Rectal smooth muscle tissue (tissue), 1 donor: Measurements from ENCODE around the gene MTRR.

ENCODE experiments used
- H3K27ac ChIP-seq: one replicate; pipeline ENCODE4 v1.7.0; 2013; ENCODE audit warnings: low read depth, low read length, inconsistent platforms
- H3K27me3 ChIP-seq: one replicate; pipeline ENCODE4 v1.7.0; 2013; ENCODE audit warnings: low read length; ENCODE audit not compliant: control insufficient read depth, insufficient read depth
- H3K36me3 ChIP-seq: one replicate; pipeline ENCODE4 v1.7.0; 2013; ENCODE audit warnings: low read length; ENCODE audit not compliant: control insufficient read depth, insufficient read depth
- H3K4me1 ChIP-seq: one replicate; pipeline ENCODE4 v1.7.0; 2013; ENCODE audit warnings: low read length; ENCODE audit not compliant: control insufficient read depth, insufficient read depth
- H3K4me3 ChIP-seq: one replicate; pipeline ENCODE4 v1.7.0; 2013; ENCODE audit warnings: low read length
- H3K9ac ChIP-seq: one replicate; pipeline ENCODE4 v1.7.0; 2013; ENCODE audit warnings: low read length

The MTRR gene

DNA sequence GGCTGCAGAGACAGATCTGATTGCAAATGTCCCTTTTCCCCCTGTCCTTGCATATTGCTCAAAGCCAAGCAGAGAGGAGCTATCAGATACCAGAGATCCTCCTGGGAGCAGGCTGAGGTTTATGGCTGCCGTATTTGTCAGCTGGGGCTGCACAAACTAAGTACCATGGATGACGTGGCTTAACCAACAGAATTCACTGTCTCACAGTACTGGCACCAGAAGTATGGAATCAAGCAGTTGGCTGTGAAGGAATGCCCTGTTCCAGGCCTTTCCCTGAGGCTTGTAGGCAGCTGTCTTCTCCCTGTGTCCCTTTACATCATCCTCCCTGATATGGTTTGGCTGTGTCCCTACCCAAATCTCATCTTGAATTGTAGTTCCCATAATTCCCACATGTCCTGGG is 20.7 kb upstream of the MTRR start:
- Histone ChIP-seq H3K4me1 (no peaks in the 10 kb centered on the region), H3K9ac (no peak overlapping the region), H3K27ac (no peak overlapping the region), H3K36me3 (no peaks in the 10 kb centered on the region), H3K27me3 (peaks cover 13% of the 10 kb centered on the region), H3K4me3 (no peak overlapping the region)

DNA sequence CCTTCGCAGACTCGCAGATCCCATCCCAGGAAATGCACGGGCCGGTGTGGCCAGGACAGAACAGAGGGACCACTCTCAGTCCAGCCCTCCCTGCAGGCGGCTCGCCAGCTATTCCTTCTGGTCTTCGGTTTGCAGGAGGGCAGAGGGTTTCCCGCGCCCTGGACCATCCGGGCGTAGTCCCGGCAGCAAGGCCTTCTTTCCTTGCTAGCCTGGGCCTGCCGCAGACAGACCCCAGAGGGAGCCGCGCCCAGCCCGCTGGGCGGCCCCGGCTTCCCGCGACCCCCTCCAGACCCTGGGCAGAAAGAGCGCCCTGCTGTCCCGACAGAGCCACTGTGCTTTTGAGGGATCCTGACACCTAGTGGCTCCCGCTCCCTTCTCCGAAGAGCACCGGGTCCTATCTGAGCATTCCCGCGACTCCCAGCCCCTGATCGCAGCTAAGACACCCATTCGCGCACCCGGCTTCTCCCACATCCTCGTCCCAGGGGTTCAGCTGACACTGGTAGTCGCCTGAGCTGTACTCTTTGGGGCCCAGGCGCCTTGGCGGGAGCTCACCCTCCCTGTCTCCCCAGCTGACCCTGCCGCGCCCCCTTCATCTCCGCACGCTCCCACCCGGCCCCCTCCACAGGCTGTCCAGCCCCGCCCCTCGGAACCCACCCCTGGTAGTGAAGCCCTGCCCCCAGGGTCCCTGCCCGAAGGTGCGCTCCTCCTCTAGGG is 19.1 kb upstream of the MTRR start:
- Histone ChIP-seq H3K27me3 (peaks cover 13% of the 10 kb centered on the region), H3K9ac (no peak overlapping the region), H3K4me3 (peak overlapping the region; percentile 52), H3K27ac (no peak overlapping the region), H3K36me3 (no peaks in the 10 kb centered on the region), H3K4me1 (no peaks in the 10 kb centered on the region)

DNA sequence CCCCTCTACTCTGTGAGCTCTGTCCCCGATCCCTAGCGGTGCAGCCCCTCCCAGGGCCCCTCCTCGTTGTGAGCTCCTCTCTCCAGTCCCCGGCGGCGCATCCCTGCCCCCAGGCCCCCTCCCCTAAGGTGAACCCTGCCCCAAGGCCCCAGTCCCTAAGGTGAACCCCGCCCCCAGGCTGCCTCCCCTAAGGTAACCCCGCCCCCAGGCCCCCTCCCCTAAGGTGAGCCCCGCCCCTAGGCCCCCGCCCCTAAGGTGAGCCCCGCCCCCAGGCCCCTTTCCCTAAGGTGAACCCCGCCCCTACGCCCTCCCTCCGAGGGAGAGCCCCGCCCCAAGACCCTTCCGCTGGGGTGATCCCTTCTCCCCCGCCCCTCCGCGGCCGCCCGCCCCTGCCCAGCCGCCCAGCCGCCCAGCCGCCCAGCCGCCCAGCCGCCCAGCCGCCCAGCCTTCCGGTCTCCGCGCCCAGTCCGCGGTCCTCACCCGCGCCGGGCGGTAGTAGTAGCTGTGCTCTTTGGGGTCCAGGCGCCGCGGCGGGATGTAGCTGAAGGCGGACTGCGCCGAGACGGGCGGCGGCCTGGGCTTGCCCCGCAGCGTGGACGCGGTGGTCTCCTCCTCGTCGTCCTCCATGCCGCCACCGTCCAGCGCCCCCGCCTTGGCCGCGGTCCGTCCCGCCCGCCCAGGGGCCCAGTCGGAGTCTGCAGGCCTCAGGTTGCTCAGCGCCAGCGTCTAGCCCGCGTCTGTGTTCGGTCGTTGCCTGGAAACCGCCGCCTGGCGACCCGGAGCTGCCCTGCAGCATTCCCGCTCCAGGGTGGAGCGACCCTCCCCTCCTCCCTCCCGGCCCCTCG is 18.3 kb upstream of the MTRR start, which contains the start of gene CFAP90:
Gene CFAP90 (minus strand): TSS at position 739 of the 845 bp plus-strand sequence. CDS start 112 bp downstream, at position 627.
- H3K27ac ChIP-seq, result no peak within 1 kb of the TSS
- no peak within 1 kb of the TSS for H3K9ac ChIP-seq
- H3K27me3 ChIP-seq, result peaks cover 13% of the 10 kb centered on the region
- peak within 1 kb of the TSS; percentile 60 for H3K4me3 ChIP-seq
- no peaks in the 10 kb centered on the region for H3K4me1 ChIP-seq
- no peaks in the 10 kb centered on the region for H3K36me3 ChIP-seq

DNA sequence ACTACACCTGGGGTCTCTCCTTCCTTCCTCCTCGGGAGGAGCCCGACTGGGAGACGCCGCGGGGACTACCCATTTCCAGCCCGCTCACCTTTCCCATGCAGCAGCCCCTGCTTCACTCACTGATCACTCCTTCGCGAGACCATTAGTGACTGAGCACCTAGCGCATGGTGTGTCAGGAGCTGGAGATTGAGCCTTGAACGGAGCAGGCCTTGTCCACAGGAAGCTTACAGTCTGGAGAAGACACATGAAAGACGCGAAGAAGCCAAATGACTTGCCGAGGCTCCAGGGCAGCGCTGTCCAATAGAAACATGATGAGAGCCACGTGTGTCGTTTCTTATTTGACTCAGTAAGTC is 17.7 kb upstream of the MTRR start:
- peaks cover 13% of the 10 kb centered on the region for H3K27me3 ChIP-seq
- no peak overlapping the region for H3K27ac ChIP-seq
- H3K36me3 ChIP-seq, result no peaks in the 10 kb centered on the region
- no peaks in the 10 kb centered on the region for H3K4me1 ChIP-seq
- no peak overlapping the region for H3K9ac ChIP-seq
- H3K4me3 ChIP-seq, result peak overlapping the region; percentile 60

DNA sequence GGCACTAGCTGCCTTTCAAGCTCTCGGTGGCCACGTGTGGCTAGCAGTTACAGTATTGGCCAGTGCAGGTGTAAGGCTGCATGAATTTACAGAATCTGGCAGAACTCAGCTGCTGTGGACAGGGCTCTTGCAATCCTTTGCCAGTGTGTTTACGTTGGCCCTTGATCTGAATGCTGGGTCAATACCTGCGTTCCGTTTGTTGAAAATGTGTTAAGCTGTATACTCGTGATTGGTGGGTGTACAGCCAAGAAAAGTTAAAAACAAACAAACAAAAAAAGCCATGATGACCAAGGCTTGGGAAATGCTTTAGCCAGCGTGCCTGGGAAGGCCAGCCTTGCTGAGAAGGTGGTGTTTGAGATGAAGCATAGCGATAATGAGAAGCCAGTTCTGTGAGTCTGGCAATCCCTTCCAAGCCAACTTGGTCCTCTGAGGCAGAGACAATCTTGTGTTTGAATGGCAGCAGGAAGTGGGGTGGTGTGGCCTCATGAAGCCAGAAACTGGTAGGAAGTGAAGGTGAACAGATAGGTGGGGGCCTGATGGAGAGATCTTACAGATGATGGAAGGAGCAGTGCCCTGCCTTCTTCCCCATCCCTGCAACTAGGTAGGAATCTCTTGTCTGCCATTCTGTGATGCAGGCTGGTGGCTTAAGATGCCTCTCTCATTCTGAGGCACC is 17.2 kb upstream of the MTRR start:
- H3K9ac ChIP-seq, result no peak overlapping the region
- H3K4me3 ChIP-seq, result no peak overlapping the region
- no peaks in the 10 kb centered on the region for H3K36me3 ChIP-seq
- H3K27me3 ChIP-seq, result peaks cover 13% of the 10 kb centered on the region
- no peaks in the 10 kb centered on the region for H3K4me1 ChIP-seq
- no peak overlapping the region for H3K27ac ChIP-seq

DNA sequence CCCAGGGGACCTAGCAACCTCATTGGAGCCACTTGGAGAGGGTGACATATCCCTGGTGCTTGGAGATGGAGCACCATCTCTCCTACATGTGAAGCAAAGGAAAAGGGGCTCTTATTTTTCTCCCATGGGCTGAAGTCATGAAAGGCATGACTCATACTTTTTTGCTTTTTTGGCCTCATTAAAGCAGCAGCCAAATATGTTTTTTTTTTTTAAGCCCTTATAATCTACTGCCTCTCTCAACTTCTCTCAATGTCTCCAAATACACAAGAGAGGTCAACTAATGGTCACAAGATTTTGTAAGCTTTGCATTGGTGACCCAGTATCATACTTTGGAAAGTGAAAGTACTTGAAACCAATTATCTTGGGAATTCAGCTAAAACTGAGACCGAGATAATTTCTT is 16.4 kb upstream of the MTRR start:
- H3K4me3 ChIP-seq, result no peak overlapping the region
- H3K9ac ChIP-seq, result no peak overlapping the region
- H3K36me3 ChIP-seq, result no peaks in the 10 kb centered on the region
- no peak overlapping the region for H3K27ac ChIP-seq
- peaks cover 13% of the 10 kb centered on the region for H3K27me3 ChIP-seq
- H3K4me1 ChIP-seq, result no peaks in the 10 kb centered on the region

DNA sequence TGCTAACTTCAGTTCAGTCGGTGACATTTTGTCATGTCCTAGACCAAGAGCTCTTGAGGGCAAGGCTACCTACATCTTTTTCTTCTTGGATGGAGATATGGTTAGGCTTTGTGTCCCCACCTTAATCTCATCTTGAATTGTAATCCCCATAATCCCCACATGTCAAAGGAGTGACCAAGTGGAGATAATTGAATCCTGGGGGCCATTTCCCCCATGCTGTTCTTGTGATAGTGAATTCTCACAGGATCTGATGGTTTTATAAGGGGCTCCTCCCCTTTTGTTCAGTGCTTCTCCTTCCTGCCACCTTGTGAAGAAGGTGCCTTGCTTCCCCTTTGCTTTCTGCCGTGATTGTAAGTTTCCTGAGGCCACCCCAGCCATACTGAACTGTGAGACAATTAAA is 16.0 kb upstream of the MTRR start:
- Histone ChIP-seq H3K27ac (no peak overlapping the region), H3K36me3 (no peaks in the 10 kb centered on the region)

DNA sequence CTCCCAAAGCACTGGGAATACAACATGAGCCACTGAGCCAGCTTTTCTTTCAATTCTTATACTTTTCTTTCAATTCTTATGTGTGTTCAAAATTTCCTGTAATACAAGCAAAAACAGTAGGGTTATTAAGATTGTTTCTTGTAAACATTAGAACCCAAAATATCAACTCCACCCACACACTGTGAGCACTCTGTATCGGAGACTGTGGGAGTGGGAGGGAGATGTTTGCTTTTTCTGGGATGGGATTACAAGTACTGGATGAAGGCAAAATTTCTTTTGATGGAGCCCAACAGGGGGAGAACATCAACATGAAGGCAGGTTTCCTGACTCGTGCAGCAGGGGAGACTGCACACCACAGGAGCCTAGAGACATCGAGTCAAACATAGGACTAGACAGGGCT is 13.3 kb upstream of the MTRR start:
- Histone ChIP-seq H3K4me1 (no peaks in the 10 kb centered on the region), H3K4me3 (no peak overlapping the region), H3K9ac (no peak overlapping the region), H3K36me3 (no peaks in the 10 kb centered on the region), H3K27me3 (peaks cover 3% of the 10 kb centered on the region), H3K27ac (no peak overlapping the region)

More for the DNA sequence above, 16.0 kb upstream of the MTRR start:
- Histone ChIP-seq H3K9ac (no peak overlapping the region), H3K4me3 (no peak overlapping the region), H3K4me1 (no peaks in the 10 kb centered on the region), H3K27me3 (peaks cover 13% of the 10 kb centered on the region)

DNA sequence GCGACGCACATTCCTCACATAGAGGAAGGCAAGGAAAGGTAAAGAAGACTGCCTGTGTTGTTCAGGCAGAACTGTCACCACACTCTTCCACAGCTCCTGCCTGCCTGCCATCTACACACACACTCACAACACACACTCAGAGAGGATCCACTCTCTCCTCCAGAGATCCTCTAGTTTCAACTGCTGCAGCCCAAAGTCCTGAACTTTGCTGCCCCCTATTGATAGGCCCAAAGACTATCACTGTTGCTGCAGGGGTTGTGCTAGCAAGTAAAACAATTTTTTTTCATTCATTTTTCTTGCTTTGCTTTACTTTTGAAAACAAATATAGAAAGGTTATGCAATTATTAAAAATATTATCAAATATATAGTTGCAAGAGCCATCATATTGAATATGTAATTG is 12.1 kb upstream of the MTRR start:
- Histone ChIP-seq H3K4me1 (no peaks in the 10 kb centered on the region), H3K36me3 (peaks cover under 1% of the 10 kb centered on the region), H3K4me3 (no peak overlapping the region), H3K27me3 (no peaks in the 10 kb centered on the region), H3K9ac (no peak overlapping the region), H3K27ac (no peak overlapping the region)

DNA sequence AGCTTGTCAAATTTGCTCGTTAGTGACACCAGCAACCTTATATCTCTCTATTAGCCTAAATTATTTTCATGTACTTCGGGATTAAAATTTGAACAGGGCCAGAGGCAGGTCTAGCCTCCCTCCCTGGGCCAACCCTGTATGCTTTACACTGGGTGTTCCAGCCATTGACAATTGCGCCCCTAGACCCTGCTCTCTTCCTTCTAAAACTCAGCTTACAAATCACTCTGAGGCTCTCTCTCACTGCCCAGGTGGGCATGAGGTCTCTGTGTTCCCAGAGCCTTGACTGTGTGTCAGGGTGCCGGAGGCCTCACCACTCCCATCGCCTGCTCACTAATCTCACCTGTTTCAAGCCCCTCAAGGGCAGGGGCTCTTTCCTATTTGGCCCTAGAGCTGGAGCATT is 11.6 kb upstream of the MTRR start:
- no peak overlapping the region for H3K27ac ChIP-seq
- H3K36me3 ChIP-seq, result peaks cover 6% of the 10 kb centered on the region
- no peak overlapping the region for H3K9ac ChIP-seq
- H3K27me3 ChIP-seq, result no peaks in the 10 kb centered on the region
- no peak overlapping the region for H3K4me3 ChIP-seq
- no peaks in the 10 kb centered on the region for H3K4me1 ChIP-seq

DNA sequence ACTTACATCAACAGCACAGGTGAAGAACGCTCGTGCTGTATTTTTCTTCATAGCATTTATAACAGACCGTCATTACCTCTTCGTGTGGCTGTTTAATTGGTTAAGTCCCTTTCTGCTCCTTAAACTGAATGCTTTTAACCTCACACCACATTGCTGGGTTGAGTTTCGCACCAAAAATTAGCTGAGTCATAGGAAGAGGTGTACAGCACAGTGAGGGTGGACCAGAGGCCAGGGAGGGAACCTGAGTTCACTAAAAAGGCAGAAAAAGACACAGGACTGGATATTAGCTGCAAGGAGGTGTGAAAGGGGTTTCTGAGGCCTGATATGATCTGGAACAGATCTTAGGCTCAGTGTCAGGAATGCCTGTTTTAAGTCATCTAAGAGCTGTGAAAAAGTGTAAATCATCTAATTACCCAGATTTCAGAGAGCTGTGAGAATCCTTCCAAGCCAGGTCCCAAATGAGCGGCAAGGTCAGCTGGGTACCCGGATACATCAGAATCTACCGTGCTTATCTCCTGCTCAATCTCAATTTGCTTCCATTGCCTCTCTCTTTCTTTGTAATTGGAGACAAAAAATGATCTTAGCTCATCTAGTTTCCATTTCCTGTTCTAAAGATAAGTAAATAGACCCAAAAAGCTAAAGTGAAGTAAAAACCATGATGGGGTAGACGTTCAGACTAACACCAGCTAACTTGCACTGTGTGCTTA is 10.9 kb upstream of the MTRR start:
- no peaks in the 10 kb centered on the region for H3K4me1 ChIP-seq
- no peak overlapping the region for H3K9ac ChIP-seq
- no peak overlapping the region for H3K4me3 ChIP-seq
- H3K27me3 ChIP-seq, result no peaks in the 10 kb centered on the region
- peaks cover 6% of the 10 kb centered on the region for H3K36me3 ChIP-seq
- no peak overlapping the region for H3K27ac ChIP-seq

DNA sequence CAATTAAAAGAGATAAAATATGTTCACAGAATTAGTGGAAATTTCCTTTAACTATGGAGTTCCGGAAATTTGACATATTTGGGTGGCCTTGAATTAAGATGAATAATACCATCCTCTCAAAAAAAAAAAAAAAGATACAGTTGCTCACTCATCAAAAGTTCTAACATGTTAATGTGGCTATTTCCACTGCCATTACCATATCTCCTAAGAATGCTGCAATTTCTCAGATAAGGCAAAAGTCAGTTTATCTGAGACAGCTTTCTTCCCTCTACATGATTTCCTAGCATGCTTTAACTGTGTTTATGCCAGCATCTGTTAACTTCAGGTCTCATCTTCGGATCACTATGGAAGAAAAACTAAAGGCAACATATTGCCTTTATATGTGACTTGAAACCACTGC is 2.8 kb upstream of the MTRR start:
- H3K36me3 ChIP-seq, result peaks cover 6% of the 10 kb centered on the region
- H3K27me3 ChIP-seq, result no peaks in the 10 kb centered on the region
- no peak overlapping the region for H3K27ac ChIP-seq
- peaks cover 12% of the 10 kb centered on the region for H3K4me1 ChIP-seq
- H3K9ac ChIP-seq, result no peak overlapping the region
- no peak overlapping the region for H3K4me3 ChIP-seq
